ENCODE measurements around the gene SLIT3.
"Not testable (repeated sequence)": the region's sequence is repeated elsewhere in the genome, so short reads cannot be mapped to it uniquely, and the experiment has no call there.

Gene SLIT3

GRCh38 chr5:168654211-168654721 is 646.7 kb downstream of the SLIT3 start:
- DNase-seq = no peak

GRCh38 chr5:168653626-168654025 is 647.3 kb downstream of the SLIT3 start:
- no peak for DNase-seq

- no peak for DNase-seq
Observed at GRCh38 chr5:168651648-168652047, 649.3 kb downstream of the SLIT3 start.

- DNase-seq = no peak
Observed at GRCh38 chr5:168649306-168649705, 651.6 kb downstream of the SLIT3 start.

- no peak for DNase-seq
Observed at GRCh38 chr5:168648576-168648975, 652.4 kb downstream of the SLIT3 start.

- DNase-seq = no peak
Observed at GRCh38 chr5:168648016-168648415, 652.9 kb downstream of the SLIT3 start.

GRCh38 chr5:168647083-168647482 is 653.9 kb downstream of the SLIT3 start:
- DNase-seq = no peak

- no peak for DNase-seq
Observed at GRCh38 chr5:168646335-168646734, 654.6 kb downstream of the SLIT3 start.

- DNase-seq = no peak
Observed at GRCh38 chr5:168645195-168645594, 655.7 kb downstream of the SLIT3 start.

- no peak for DNase-seq
Observed at GRCh38 chr5:168642019-168642418, 658.9 kb downstream of the SLIT3 start.

- not testable (repeated sequence) for DNase-seq
Observed at GRCh38 chr5:168638846-168639245, 662.1 kb downstream of the SLIT3 start.

- no peak for DNase-seq
Observed at GRCh38 chr5:168637793-168638192, 663.1 kb downstream of the SLIT3 start.

- no peak for DNase-seq
Observed at GRCh38 chr5:168637281-168637680, 663.7 kb downstream of the SLIT3 start.

GRCh38 chr5:168630958-168631357 is 670.0 kb downstream of the SLIT3 start:
- DNase-seq = not testable (repeated sequence)

- DNase-seq = no peak
Observed at GRCh38 chr5:168624850-168625364, 676.0 kb downstream of the SLIT3 start.

GRCh38 chr5:168620807-168621206 is 680.1 kb downstream of the SLIT3 start:
- DNase-seq = no peak

- no peak for DNase-seq
Observed at GRCh38 chr5:168614661-168615060, 686.3 kb downstream of the SLIT3 start.

- DNase-seq = no peak
Observed at GRCh38 chr5:168613996-168614395, 686.9 kb downstream of the SLIT3 start.

GRCh38 chr5:168613396-168613795 is 687.5 kb downstream of the SLIT3 start:
- DNase-seq = no peak

GRCh38 chr5:168612996-168613395 is 687.9 kb downstream of the SLIT3 start:
- DNase-seq = no peak

- DNase-seq = no peak
Observed at GRCh38 chr5:168612123-168612522, 688.8 kb downstream of the SLIT3 start.
